WTC11 (cell line): ENCODE results near the gene EMX1. TPM values are rescaled to one million over a fixed set of nuclear protein-coding genes. Genes with fewer than 3 reads are reported as not detected.

Experiments used
- ATAC-seq: fragments of 200-7000 bp; cut with Tn5 transposase; 2 replicates; pipeline ENCODE4 v1.10.0; 2021; ENCODE audit warnings: mild to moderate bottlenecking, moderate library complexity
- CTCF ChIA-PET: fragments of 300-600 bp; sonication (Branson Sonifier 250); formaldehyde crosslinking; loops from one replicate; lab custom pipeline; 2021; ENCODE audit warnings: antibody characterized with exemption; lab: Charles Lee
- POLR2A ChIA-PET: fragments of 350-600 bp; sonication (Branson Sonifier 250); formaldehyde crosslinking; loops from one replicate; lab custom pipeline; 2021; ENCODE audit warnings: antibody characterized with exemption; lab: Charles Lee
- DNase-seq: peaks from one replicate; pipeline ENCODE4 v3.0.0; 2021; ENCODE audit warnings: low spot score
- H3K27ac Mint-ChIP-seq: 2 replicates; pipeline ENCODE4 v1.8.0; 2021; ENCODE audit warnings: mixed read lengths
- H3K27me3 Mint-ChIP-seq: 2 replicates; pipeline ENCODE4 v1.8.0; 2021; ENCODE audit warnings: low read depth, mild to moderate bottlenecking, moderate library complexity, mixed read lengths
- H3K36me3 Mint-ChIP-seq: 2 replicates; pipeline ENCODE4 v1.8.0; 2021; ENCODE audit warnings: mixed read lengths
- H3K4me1 Mint-ChIP-seq: 2 replicates; pipeline ENCODE4 v1.8.0; 2022; ENCODE audit warnings: mixed read lengths
- H3K4me3 Mint-ChIP-seq: 2 replicates; pipeline ENCODE4 v1.8.0; 2021; ENCODE audit warnings: mild to moderate bottlenecking, moderate library complexity, mixed read lengths
- H3K9me3 Mint-ChIP-seq: 2 replicates; pipeline ENCODE4 v1.8.0; 2021; ENCODE audit warnings: mixed read lengths
- ATF1 ChIP-seq: sonication (generic); formaldehyde crosslinking; IDR thresholded peaks from 2 replicates; pipeline ENCODE4 v1.8.1; 2023; ENCODE audit warnings: mild to moderate bottlenecking, moderate library complexity, missing genetic modification reagents
- E2F1 ChIP-seq: sonication (generic); formaldehyde crosslinking; IDR thresholded peaks from 2 replicates; pipeline ENCODE4 v1.8.0; 2022; ENCODE audit warnings: mild to moderate bottlenecking, missing genetic modification reagents
- ELF4 ChIP-seq: sonication (generic); formaldehyde crosslinking; IDR thresholded peaks from 2 replicates; pipeline ENCODE4 v1.8.1; 2022; ENCODE audit warnings: low read depth, mild to moderate bottlenecking, moderate library complexity, missing genetic modification reagents
- FOXP1 ChIP-seq: sonication (generic); formaldehyde crosslinking; IDR thresholded peaks from 2 replicates; pipeline ENCODE4 v1.8.0; 2022; ENCODE audit warnings: missing genetic modification reagents, mild to moderate bottlenecking, moderate library complexity, borderline replicate concordance
- GABPB1 ChIP-seq: sonication (generic); formaldehyde crosslinking; IDR thresholded peaks from 2 replicates; pipeline ENCODE4 v1.8.1; 2023; ENCODE audit warnings: mild to moderate bottlenecking, missing genetic modification reagents
- HMGA2 ChIP-seq: fragments of 250-450 bp; sonication (Bioruptor Pico); IDR thresholded peaks from 2 replicates; pipeline ENCODE4 v1.4.0; 2021; ENCODE audit warnings: mild to moderate bottlenecking, moderate library complexity
- MLX ChIP-seq: sonication (generic); formaldehyde crosslinking; IDR thresholded peaks from 2 replicates; pipeline ENCODE4 v1.8.1; 2023; ENCODE audit warnings: mild to moderate bottlenecking, missing genetic modification reagents, moderate library complexity
- MYBL2 ChIP-seq: sonication (generic); formaldehyde crosslinking; IDR thresholded peaks from 2 replicates; pipeline ENCODE4 v1.8.1; 2023; ENCODE audit warnings: mild to moderate bottlenecking, moderate library complexity, missing genetic modification reagents
- NFE2L1 ChIP-seq: sonication (generic); formaldehyde crosslinking; IDR thresholded peaks from 2 replicates; pipeline ENCODE4 v1.8.1; 2023; ENCODE audit warnings: missing genetic modification reagents
- NFYB ChIP-seq: sonication (generic); formaldehyde crosslinking; conservative IDR thresholded peaks from 2 replicates; pipeline ENCODE4 v1.8.0; 2022; ENCODE audit warnings: low read depth, missing genetic modification reagents
- NR1H2 ChIP-seq: sonication (generic); formaldehyde crosslinking; IDR thresholded peaks from 2 replicates; pipeline ENCODE4 v1.9.0; 2021; ENCODE audit warnings: mild to moderate bottlenecking, moderate library complexity, missing genetic modification reagents
- NR3C1 ChIP-seq: sonication (generic); formaldehyde crosslinking; conservative IDR thresholded peaks from 2 replicates; pipeline ENCODE4 v1.8.1; 2023; ENCODE audit warnings: low read depth, mild to moderate bottlenecking, missing genetic modification reagents
- PRDM15 ChIP-seq: sonication (generic); formaldehyde crosslinking; IDR thresholded peaks from 2 replicates; pipeline ENCODE4 v1.8.0; 2022; ENCODE audit warnings: missing genetic modification reagents
- SMAD3 ChIP-seq: sonication (generic); formaldehyde crosslinking; IDR thresholded peaks from 2 replicates; pipeline ENCODE4 v1.8.0; 2022; ENCODE audit warnings: missing genetic modification reagents, mild to moderate bottlenecking, borderline replicate concordance
- TEAD1 ChIP-seq: sonication (generic); formaldehyde crosslinking; IDR thresholded peaks from 2 replicates; pipeline ENCODE4 v1.8.0; 2022; ENCODE audit warnings: mild to moderate bottlenecking, missing genetic modification reagents
- TEAD4 ChIP-seq: sonication (generic); formaldehyde crosslinking; IDR thresholded peaks from 2 replicates; pipeline ENCODE4 v1.8.0; 2022; ENCODE audit warnings: mild to moderate bottlenecking, missing genetic modification reagents
- ZNF219 ChIP-seq: sonication (generic); formaldehyde crosslinking; IDR thresholded peaks from 2 replicates; pipeline ENCODE4 v1.8.0; 2023; ENCODE audit warnings: missing genetic modification reagents, mild to moderate bottlenecking, borderline replicate concordance
- ZNF263 ChIP-seq: sonication (generic); formaldehyde crosslinking; IDR thresholded peaks from 2 replicates; pipeline ENCODE4 v1.8.1; 2022; ENCODE audit warnings: low read depth, mild to moderate bottlenecking, moderate library complexity, missing genetic modification reagents
- total RNA-seq: library from RNA; stranded (reverse); gene quantifications from 3 replicates; pipeline ENCODE4 v1.2.3, GENCODE V29; 2021
- TF ChIP-seq, protein P1 (sequence below): sonication (generic); formaldehyde crosslinking; IDR thresholded peaks from 2 replicates; pipeline ENCODE4 v1.8.0; 2023; ENCODE audit warnings: mild to moderate bottlenecking, missing genetic modification reagents
- TF ChIP-seq, protein P2 (sequence below): fragments of 250-450 bp; sonication (Bioruptor Pico); IDR thresholded peaks from 2 replicates; pipeline ENCODE4 v2.1.2; 2022; ENCODE audit warnings: mild to moderate bottlenecking, moderate library complexity

The EMX1 gene
- total RNA-seq, 1 experiment from 2014 or later = 3.8 TPM

DNA sequence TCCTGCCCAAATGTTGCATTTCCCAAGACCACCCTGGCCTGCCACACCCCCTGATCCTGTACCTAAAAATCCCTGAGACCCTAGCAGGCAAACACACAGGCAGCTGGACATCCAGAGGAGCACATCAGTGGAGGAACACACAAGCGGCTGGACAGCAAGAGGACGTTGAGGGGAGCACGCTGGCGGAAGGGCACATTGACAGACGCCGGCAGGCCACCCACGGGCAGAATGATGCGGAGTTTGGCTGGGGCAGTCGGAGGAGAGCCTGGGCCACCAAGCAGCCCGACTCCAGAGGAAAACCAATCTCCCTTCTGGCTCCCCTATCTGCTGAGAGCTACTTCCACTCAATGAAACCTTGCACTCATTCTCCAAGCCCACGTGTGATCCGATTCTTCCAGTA is 47.7 kb downstream of the EMX1 start:
- POLR2A ChIA-PET = interaction anchor here (4.0 kb wide), 1 partner anchor 48 kb away, joined by 30 read pairs; the partner anchor contains the start of gene EMX1

DNA sequence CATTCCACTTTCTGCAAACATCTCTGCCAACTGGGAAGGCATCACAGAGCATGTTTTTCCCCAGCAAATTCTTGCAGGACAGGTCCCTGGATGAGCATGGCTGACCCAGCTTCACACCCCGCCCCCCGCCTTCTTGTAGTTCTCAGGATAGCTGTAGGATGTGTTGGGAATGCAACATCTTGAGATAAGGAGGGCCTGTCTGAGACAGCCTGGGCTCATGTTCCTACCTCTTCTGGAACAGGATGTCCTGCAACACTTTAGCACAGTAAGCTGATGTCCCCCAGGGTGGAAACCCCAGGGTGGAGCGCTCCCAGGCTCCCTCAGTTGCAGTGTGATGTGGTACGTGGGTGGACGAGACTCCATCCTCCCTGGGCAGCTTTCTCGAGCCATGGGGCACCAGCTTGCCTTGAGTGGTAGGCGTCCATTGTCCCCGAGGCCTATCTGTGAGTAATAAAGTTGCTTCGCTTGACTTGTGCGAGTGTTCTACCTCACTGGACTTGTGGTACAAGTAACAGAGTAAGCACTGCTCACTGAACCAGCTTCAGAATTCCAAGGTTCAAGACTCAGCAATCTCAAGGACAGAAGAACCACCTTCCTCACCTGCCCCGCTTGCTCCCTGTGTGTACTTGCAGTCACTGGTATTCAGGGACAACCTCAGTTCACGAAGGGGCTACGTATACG is 48.6 kb downstream of the EMX1 start:
- no peak for ATAC-seq
- Mint-ChIP-seq H3K4me3 (no peak overlapping the region), H3K36me3 (peaks cover 1% of the 10 kb centered on the region; the same call in 1 of the 2 replicates), H3K27me3 (peaks cover 7% of the 10 kb centered on the region; the same call in 1 of the 2 replicates), H3K27ac (no peak overlapping the region), H3K4me1 (peaks cover 42% of the 10 kb centered on the region), H3K9me3 (no peaks in the 10 kb centered on the region)
- ChIA-PET POLR2A (no interaction called here), CTCF (interaction anchor here (1.0 to 5.8 kb wide), 7 partner anchors 8 to 211 kb away, joined by 3 to 80 read pairs (median 3); partner anchors contain the start of gene EMX1)
- DNase-seq = no peak
- TF ChIP-seq NR3C1 (CRISPR knock-in tag) (no peak), SMAD3 (CRISPR knock-in tag) (no peak), FOXP1 (CRISPR knock-in tag) (no peak), HMGA2 (CRISPR knock-in tag) (no peak), NFE2L1 (no peak), NFYB (CRISPR knock-in tag) (no peak), ELF4 (CRISPR knock-in tag) (no peak), ZNF263 (no peak), MYBL2 (CRISPR knock-in tag) (no peak), GABPB1 (CRISPR knock-in tag) (no peak), E2F1 (CRISPR knock-in tag) (no peak), MLX (CRISPR knock-in tag) (no peak), NR1H2 (no peak), PRDM15 (CRISPR knock-in tag) (no peak), ATF1 (CRISPR knock-in tag) (no peak), TEAD4 (CRISPR knock-in tag) (no peak), TEAD1 (no peak)
- TF ChIP-seq, protein P1, sequence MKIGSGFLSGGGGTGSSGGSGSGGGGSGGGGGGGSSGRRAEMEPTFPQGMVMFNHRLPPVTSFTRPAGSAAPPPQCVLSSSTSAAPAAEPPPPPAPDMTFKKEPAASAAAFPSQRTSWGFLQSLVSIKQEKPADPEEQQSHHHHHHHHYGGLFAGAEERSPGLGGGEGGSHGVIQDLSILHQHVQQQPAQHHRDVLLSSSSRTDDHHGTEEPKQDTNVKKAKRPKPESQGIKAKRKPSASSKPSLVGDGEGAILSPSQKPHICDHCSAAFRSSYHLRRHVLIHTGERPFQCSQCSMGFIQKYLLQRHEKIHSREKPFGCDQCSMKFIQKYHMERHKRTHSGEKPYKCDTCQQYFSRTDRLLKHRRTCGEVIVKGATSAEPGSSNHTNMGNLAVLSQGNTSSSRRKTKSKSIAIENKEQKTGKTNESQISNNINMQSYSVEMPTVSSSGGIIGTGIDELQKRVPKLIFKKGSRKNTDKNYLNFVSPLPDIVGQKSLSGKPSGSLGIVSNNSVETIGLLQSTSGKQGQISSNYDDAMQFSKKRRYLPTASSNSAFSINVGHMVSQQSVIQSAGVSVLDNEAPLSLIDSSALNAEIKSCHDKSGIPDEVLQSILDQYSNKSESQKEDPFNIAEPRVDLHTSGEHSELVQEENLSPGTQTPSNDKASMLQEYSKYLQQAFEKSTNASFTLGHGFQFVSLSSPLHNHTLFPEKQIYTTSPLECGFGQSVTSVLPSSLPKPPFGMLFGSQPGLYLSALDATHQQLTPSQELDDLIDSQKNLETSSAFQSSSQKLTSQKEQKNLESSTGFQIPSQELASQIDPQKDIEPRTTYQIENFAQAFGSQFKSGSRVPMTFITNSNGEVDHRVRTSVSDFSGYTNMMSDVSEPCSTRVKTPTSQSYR (CRISPR knock-in tag) = no peak
- TF ChIP-seq, protein P2, sequence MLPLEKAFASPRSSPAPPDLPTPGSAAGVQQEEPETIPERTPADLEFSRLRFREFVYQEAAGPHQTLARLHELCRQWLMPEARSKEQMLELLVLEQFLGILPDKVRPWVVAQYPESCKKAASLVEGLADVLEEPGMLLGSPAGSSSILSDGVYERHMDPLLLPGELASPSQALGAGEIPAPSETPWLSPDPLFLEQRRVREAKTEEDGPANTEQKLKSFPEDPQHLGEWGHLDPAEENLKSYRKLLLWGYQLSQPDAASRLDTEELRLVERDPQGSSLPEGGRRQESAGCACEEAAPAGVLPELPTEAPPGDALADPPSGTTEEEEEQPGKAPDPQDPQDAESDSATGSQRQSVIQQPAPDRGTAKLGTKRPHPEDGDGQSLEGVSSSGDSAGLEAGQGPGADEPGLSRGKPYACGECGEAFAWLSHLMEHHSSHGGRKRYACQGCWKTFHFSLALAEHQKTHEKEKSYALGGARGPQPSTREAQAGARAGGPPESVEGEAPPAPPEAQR (CRISPR knock-in tag) = no peak

More for the DNA sequence above, 47.7 kb downstream of the EMX1 start:
- Mint-ChIP-seq H3K27ac (no peak overlapping the region), H3K4me3 (no peak overlapping the region), H3K36me3 (peaks cover 3% of the 10 kb centered on the region; the same call in 1 of the 2 replicates), H3K27me3 (peaks cover 7% of the 10 kb centered on the region; the same call in 1 of the 2 replicates), H3K4me1 (peaks cover 49% of the 10 kb centered on the region), H3K9me3 (no peaks in the 10 kb centered on the region)
- ATAC-seq = no peak
- CTCF ChIA-PET = interaction anchor here (1.0 to 5.8 kb wide), 7 partner anchors 9 to 212 kb away, joined by 3 to 80 read pairs (median 18); partner anchors contain the start of genes EMX1 and SPR
- no peak for DNase-seq
- no peak for TF ChIP-seq ZNF219 (CRISPR knock-in tag)
